GM12878 (cell line): ENCODE data around the gene KIAA2012. TPM values are rescaled to one million over a fixed set of nuclear protein-coding genes. Genes with fewer than 3 reads are reported as not detected.

Experiments used
- ATAC-seq: fragments of 200-7000 bp; cut with Tn5 transposase; 3 replicates; pipeline ENCODE4 v1.9.1; 2020; ENCODE audit warnings: mild to moderate bottlenecking, moderate library complexity
- BruUV-seq: library from RNA; stranded (reverse); fragments of 400-500 nt; replicated peaks from 2 replicates; lab custom pipeline; 2021; lab: Mats Ljungman, UMichigan
- CTCF ChIA-PET: fragments of 300-600 bp; sonication (Branson Sonifier 250); formaldehyde crosslinking; extraction: SDS; loops from one replicate; lab custom pipeline; 2021; ENCODE audit warnings: inconsistent platforms; lab: Yijun Ruan, JAX
- POLR2A ChIA-PET: fragments of 350-600 bp; formaldehyde crosslinking; extraction: SDS; loops from one replicate; lab custom pipeline; 2021; ENCODE audit warnings: inconsistent platforms; lab: Charles Lee
- RAD21 ChIA-PET: fragments of 300-600 bp; sonication (Branson Sonifier 250); formaldehyde crosslinking; loops from one replicate; lab custom pipeline; 2023; ENCODE audit warnings: antibody characterized with exemption; ENCODE audit not compliant: unreplicated experiment; lab: Charles Lee
- SMC1A ChIA-PET: fragments of 300-600 bp; sonication (Branson Sonifier 250); formaldehyde crosslinking; loops from one replicate; lab custom pipeline; 2023; ENCODE audit not compliant: unreplicated experiment, uncharacterized antibody; lab: Charles Lee
- DNase-seq: peaks from one replicate; pipeline ENCODE4 v3.0.0-alpha.2; 2011; ENCODE audit warnings: low read depth, low spot score
- FAIRE-seq: peaks from 3 replicates; lab custom pipeline; 2011; peaks lifted over from hg19 to GRCh38; lab: Jason Lieb, UNC
- H2AFZ ChIP-seq: 2 replicates; pipeline ENCODE4 v1.6.0; 2011; ENCODE audit warnings: low read depth, low read length, control low read depth; ENCODE audit not compliant: control insufficient read depth
- H3K27ac ChIP-seq: 2 replicates; pipeline ENCODE4 v1.5.1; 2011; ENCODE audit warnings: control low read depth; ENCODE audit not compliant: control insufficient read depth, insufficient read depth
- H3K27me3 ChIP-seq, 2 experiments: replicated peaks in 1 of 2; 2 replicates each; pipeline versions ENCODE4 v1.6.0 to v1.6.1; 2011; ENCODE audit warnings: low read length in 1 of 2; ENCODE audit not compliant: control insufficient read depth in 2 of 2, insufficient read depth in 2 of 2
- H3K36me3 ChIP-seq, 2 experiments: 2 replicates each; pipeline ENCODE4 v1.5.1; 2011; ENCODE audit warnings: low read length in 1 of 2; ENCODE audit not compliant: control insufficient read depth in 2 of 2, insufficient read depth in 2 of 2
- H3K4me1 ChIP-seq: 2 replicates; pipeline ENCODE4 v1.6.1; 2011; ENCODE audit warnings: mild to moderate bottlenecking, low read length, moderate library complexity, mixed read lengths; ENCODE audit not compliant: control insufficient read depth, insufficient read depth
- H3K4me2 ChIP-seq: 2 replicates; pipeline ENCODE4 v1.6.0; 2011; ENCODE audit warnings: control low read depth; ENCODE audit not compliant: control insufficient read depth, insufficient read depth
- H3K4me3 ChIP-seq: fragments of 200-600 bp; sonication (generic); 2 replicates; pipeline ENCODE4 v1.5.1; 2016
- H3K79me2 ChIP-seq: 2 replicates; pipeline ENCODE4 v1.6.0; 2011; ENCODE audit warnings: low read length; ENCODE audit not compliant: control insufficient read depth, insufficient read depth
- H3K9ac ChIP-seq: 2 replicates; pipeline ENCODE4 v1.8.0; 2011; ENCODE audit warnings: low read length, control low read depth, mixed read lengths; ENCODE audit not compliant: control insufficient read depth, insufficient read depth
- H3K9me3 ChIP-seq: replicated peaks from 3 replicates; pipeline ENCODE4 v1.5.1; 2011; ENCODE audit warnings: mild to moderate bottlenecking, low read length; ENCODE audit not compliant: control insufficient read depth, insufficient read depth
- H4K20me1 ChIP-seq: 2 replicates; pipeline ENCODE4 v1.6.0; 2011; ENCODE audit not compliant: control insufficient read depth, insufficient read depth
- BHLHE40 ChIP-seq, 2 experiments: fragments of 450-650 bp in 1 of 2; IDR thresholded peaks; 2 replicates each; pipeline ENCODE4 v1.6.1; 2011 to 2017; ENCODE audit warnings: low read depth in 2 of 2, borderline replicate concordance in 1 of 2, improper control_type of control experiment in 1 of 2, low read length in 1 of 2, mild to moderate bottlenecking in 1 of 2
- ELK1 ChIP-seq: IDR thresholded peaks from 2 replicates; pipeline ENCODE4 v1.6.1; 2012; ENCODE audit warnings: low read depth, low read length, improper control_type of control experiment
- FOXM1 ChIP-seq: IDR thresholded peaks from 2 replicates; pipeline ENCODE4 v1.6.1; 2012; ENCODE audit warnings: low read depth, mild to moderate bottlenecking, inconsistent platforms, low read length, moderate library complexity
- MTA2 ChIP-seq: fragments of 450-650 bp; IDR thresholded peaks from 2 replicates; pipeline ENCODE4 v1.6.1; 2016; ENCODE audit warnings: low read depth, mild to moderate bottlenecking, moderate library complexity
- NBN ChIP-seq: fragments of 450-650 bp; IDR thresholded peaks from 2 replicates; pipeline ENCODE4 v1.6.1; 2016
- PAX8 ChIP-seq: fragments of 450-650 bp; IDR thresholded peaks from 2 replicates; pipeline ENCODE4 v1.6.1; 2017; ENCODE audit warnings: mild to moderate bottlenecking, moderate library complexity
- PML ChIP-seq: IDR thresholded peaks from 2 replicates; pipeline ENCODE4 v1.6.1; 2012; ENCODE audit warnings: low read length, inconsistent platforms
- SKIL ChIP-seq: fragments of 450-650 bp; IDR thresholded peaks from 2 replicates; pipeline ENCODE4 v1.6.1; 2017; ENCODE audit warnings: mild to moderate bottlenecking, low read depth, inconsistent platforms; ENCODE audit not compliant: poor library complexity, severe bottlenecking
- SUPT20H ChIP-seq: IDR thresholded peaks from 2 replicates; pipeline ENCODE4 v1.6.1; 2011; ENCODE audit warnings: low read depth, mild to moderate bottlenecking, low read length, moderate library complexity, borderline replicate concordance; ENCODE audit not compliant: control insufficient read depth
- ZNF217 ChIP-seq: fragments of 450-650 bp; IDR thresholded peaks from 2 replicates; pipeline ENCODE4 v1.6.1; 2017; ENCODE audit warnings: antibody characterized with exemption, mild to moderate bottlenecking
- WGBS: methylation state at CpG from one replicate; pipeline ENCODE4 v1.1.6; 2016; ENCODE audit warnings: low lambda C conversion rate; ENCODE audit not compliant: insufficient replicate concordance, insufficient coverage; ENCODE audit errors: missing lambda C conversion rate; 5-methylcytosine and 5-hydroxymethylcytosine counted together
- in situ Hi-C: fragments of 300-500 bp; cut with MboI; formaldehyde crosslinking; loops from 9 replicates; pipeline ENCODE4 v1.14.3; 2018; ENCODE audit warnings: mixed read lengths
- intact Hi-C: fragments of 100-400 bp; cut with micrococcal nuclease; formaldehyde crosslinking; loops from one replicate; pipeline ENCODE4 v1.14.2; 2022; ENCODE audit not compliant: unreplicated experiment
- polyA plus RNA-seq, 11 experiments: library from polyadenylated mRNA; depleted of rRNA in 4 of 11; unstranded in 6 of 11; stranded (reverse) in 5 of 11; fragments of >200 nt; fragmentation: Nextera tagmentation in 4 of 11; fragmentation: Illumina TruSeq in 1 of 11; extraction: Ambion mirVana in 4 of 11; extraction: Trizol in 1 of 11; gene quantifications; 1 replicate in 1 of 11; 2 replicates in 10 of 11; pipeline versions ENCODE4 v1.2.1 to v1.2.3, GENCODE V29; 2011 to 2016; ENCODE audit warnings: inconsistent platforms in 2 of 11, missing spikeins in 2 of 11, low read depth in 1 of 11
- total RNA-seq, 4 experiments: library from RNA; depleted of rRNA in 3 of 4; stranded (reverse); fragments of >200 nt in 3 of 4; fragmentation: Illumina TruSeq in 1 of 4; extraction: Trizol in 1 of 4; gene quantifications; 2 replicates each; pipeline versions ENCODE4 v1.2.1 to v1.2.3, GENCODE V29; 2013 to 2021

The KIAA2012 gene
- total and polyA plus RNA-seq, 10 of the 15 experiments (the other 5 are each of a cell fraction or from before 2014, with no cell fraction given), result 0.03 TPM; not detected in 9

- H3K27me3 ChIP-seq, result peaks cover 0 to 3% of the 10 kb centered on the region in 2 experiments; a peak in 2 of 4 replicates
- POLR2A ChIA-PET, result interaction anchor here (0.6 to 1.4 kb wide), 3 partner anchors 15 to 21 kb away, joined by 3 to 5 read pairs (median 4); no protein-coding TSS in a partner anchor
- no peaks in the 10 kb centered on the region for H3K36me3 ChIP-seq
- ATAC-seq (no peak), DNase-seq (no peak), FAIRE-seq (no peak)
- BruUV-seq, result no TSS peak
- H3K4me1 ChIP-seq, result no peaks in the 10 kb centered on the region
- CTCF ChIA-PET, result interaction anchor here (0.5 to 1.5 kb wide), 3 partner anchors 12 to 44 kb away, joined by 3 to 5 read pairs (median 3); no protein-coding TSS in a partner anchor
- no peak overlapping the region for H2AFZ ChIP-seq
- H3K9me3 ChIP-seq, result no peaks in the 10 kb centered on the region
- no peak overlapping the region for H3K9ac ChIP-seq
- intact Hi-C loops (no loop called here), in situ Hi-C loops (no loop called here)
- TF ChIP-seq FOXM1 (no peak), BHLHE40 (IDR thresholded peaks at IDR 0.05; ENCODE audit: borderline replicate concordance in 1 of 2, low read depth in 2 of 2, low read length in 1 of 2) (0 out of 4 replicates have a peak, but pooled peaks of 1 of the 2 experiments have one; percentile 4), ZNF217 (no peak)
- RAD21 ChIA-PET, result no interaction called here
- no peak overlapping the region for H3K27ac ChIP-seq
- no peak overlapping the region for H3K4me3 ChIP-seq
- H4K20me1 ChIP-seq, result no peaks in the 10 kb centered on the region
- WGBS, result 32% methylated on average over 17 of the region's 17 CpGs
- SMC1A ChIA-PET, result no interaction called here
- no peak overlapping the region for H3K4me2 ChIP-seq
- H3K79me2 ChIP-seq, result no peaks in the 10 kb centered on the region
These were observed 75.6 kb downstream of the KIAA2012 start for GRCh38 chr2:202148515-202149154.

- Histone ChIP-seq H3K4me1 (no peaks in the 10 kb centered on the region), H3K27me3 (peaks cover 0 to 3% of the 10 kb centered on the region in 2 experiments; a peak in 2 of 4 replicates), H3K27ac (no peak overlapping the region), H3K4me3 (no peak overlapping the region), H3K4me2 (no peak overlapping the region), H3K9me3 (no peaks in the 10 kb centered on the region), H3K36me3 (no peaks in the 10 kb centered on the region), H3K79me2 (no peaks in the 10 kb centered on the region), H4K20me1 (no peaks in the 10 kb centered on the region), H2AFZ (no peak overlapping the region), H3K9ac (no peak overlapping the region)
- intact Hi-C loops (no loop called here), in situ Hi-C loops (no loop called here)
- ChIA-PET RAD21 (no interaction called here), SMC1A (interaction anchor here (0.8 to 1.0 kb wide), 2 partner anchors 8 to 25 kb away, joined by 3 read pairs; no protein-coding TSS in a partner anchor), CTCF (interaction anchor here (0.6 to 1.6 kb wide), 3 partner anchors 11 to 47 kb away, joined by 3 to 5 read pairs (median 3); no protein-coding TSS in a partner anchor), POLR2A (interaction anchor here (0.6 to 1.4 kb wide), 2 partner anchors 14 to 16 kb away, joined by 3 to 5 read pairs; no protein-coding TSS in a partner anchor)
- no peak for DNase-seq
- BruUV-seq, result no TSS peak
- FAIRE-seq, result no peak
- no peak for ATAC-seq
- 29% methylated on average over 13 of the region's 13 CpGs for WGBS
- no peak for TF ChIP-seq PML
- no peak for TF ChIP-seq PAX8
- no peak for TF ChIP-seq NBN
- no peak for TF ChIP-seq SUPT20H
- no peak for TF ChIP-seq MTA2
- no peak for TF ChIP-seq ELK1
- TF ChIP-seq SKIL, result no peak
These were observed 76.2 kb downstream of the KIAA2012 start for GRCh38 chr2:202149155-202149762.
